ENCODE data around the gene MRO.
A peak's percentile ranks its signal among the peaks of the same experiment; 100 is the strongest.
"Not testable (repeated sequence)": the region's sequence is repeated elsewhere in the genome, so short reads cannot be mapped to it uniquely, and the experiment has no call there.

Gene MRO

GRCh38 chr18:50819728-50820378 is at the start of gene MRO:
TSS of gene MRO (minus strand) at chr18:50820016. CDS start at chr18:50809400, 10,616 bp downstream.
- DNase-seq (ENCODE audit: low read depth): peak; percentile 34

GRCh38 chr18:50869150-50869549 is 49.3 kb upstream of the MRO start:
- DNase-seq (ENCODE audit: low read depth): no peak

- no peak for DNase-seq (ENCODE audit: low read depth)
Observed at GRCh38 chr18:50866765-50867164, 46.9 kb upstream of the MRO start.

- no peak for DNase-seq (ENCODE audit: low read depth)
Observed at GRCh38 chr18:50863840-50864375, 44.1 kb upstream of the MRO start.

GRCh38 chr18:50862401-50862800 is 42.6 kb upstream of the MRO start:
- DNase-seq (ENCODE audit: low read depth): no peak

- no peak for DNase-seq (ENCODE audit: low read depth)
Observed at GRCh38 chr18:50861617-50862016, 41.8 kb upstream of the MRO start.

GRCh38 chr18:50859793-50860555 is 40.2 kb upstream of the MRO start:
- DNase-seq (ENCODE audit: low read depth): no peak

GRCh38 chr18:50857694-50858093 is 37.9 kb upstream of the MRO start:
- DNase-seq (ENCODE audit: low read depth): no peak

GRCh38 chr18:50857166-50857565 is 37.4 kb upstream of the MRO start:
- not testable (repeated sequence) for DNase-seq (ENCODE audit: low read depth)

GRCh38 chr18:50855976-50856757 is 36.4 kb upstream of the MRO start:
- no peak for DNase-seq (ENCODE audit: low read depth)

- no peak for DNase-seq (ENCODE audit: low read depth)
Observed at GRCh38 chr18:50853863-50854271, 34.1 kb upstream of the MRO start.

- DNase-seq (ENCODE audit: low read depth): no peak
Observed at GRCh38 chr18:50850307-50851065, 30.7 kb upstream of the MRO start.

GRCh38 chr18:50849419-50849821 is 29.6 kb upstream of the MRO start:
- DNase-seq (ENCODE audit: low read depth): no peak

GRCh38 chr18:50848991-50849390 is 29.2 kb upstream of the MRO start:
- no peak for DNase-seq (ENCODE audit: low read depth)

GRCh38 chr18:50848061-50848551 is 28.3 kb upstream of the MRO start:
- DNase-seq (ENCODE audit: low read depth): no peak

- no peak for DNase-seq (ENCODE audit: low read depth)
Observed at GRCh38 chr18:50847192-50847591, 27.4 kb upstream of the MRO start.

GRCh38 chr18:50844960-50845359 is 25.1 kb upstream of the MRO start:
- no peak for DNase-seq (ENCODE audit: low read depth)

- DNase-seq (ENCODE audit: low read depth): no peak
Observed at GRCh38 chr18:50844554-50844953, 24.7 kb upstream of the MRO start.

- DNase-seq (ENCODE audit: low read depth): no peak
Observed at GRCh38 chr18:50842846-50843245, 23.0 kb upstream of the MRO start.

- no peak for DNase-seq (ENCODE audit: low read depth)
Observed at GRCh38 chr18:50839996-50840395, 20.2 kb upstream of the MRO start.

GRCh38 chr18:50839341-50839740 is 19.5 kb upstream of the MRO start:
- DNase-seq (ENCODE audit: low read depth): no peak

GRCh38 chr18:50836521-50836957 is 16.7 kb upstream of the MRO start:
- no peak for DNase-seq (ENCODE audit: low read depth)
